NCI-H1694 treated with DMSO at 0.1 percent for 48 hours (cell line): ENCODE data around the gene LANCL1.

Experiments
- DNase-seq: peaks from one replicate; lab custom pipeline; 2025; lab: John Stamatoyannopoulos, UW

The LANCL1 gene

DNA sequence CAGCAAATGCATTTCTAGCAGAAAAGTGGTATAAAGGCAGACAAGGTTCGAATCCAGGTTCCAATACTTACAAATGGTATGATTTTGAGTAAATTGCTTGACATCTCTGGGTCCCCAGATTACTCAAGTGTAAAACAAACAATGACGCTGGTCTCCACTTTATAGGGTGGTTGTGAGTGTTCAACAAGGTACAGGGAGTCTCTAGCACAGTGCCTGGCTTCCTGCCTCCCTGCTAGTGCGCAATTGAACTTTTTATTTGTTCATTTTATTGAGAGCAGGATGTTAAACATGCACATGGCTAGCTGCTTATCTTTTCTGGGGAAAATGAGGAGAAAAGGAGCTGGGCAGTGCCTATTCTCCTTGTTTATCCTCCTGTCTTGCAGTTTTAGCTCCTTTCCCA lies 86.7 kb downstream of the LANCL1 start:
- no peak for DNase-seq

DNA sequence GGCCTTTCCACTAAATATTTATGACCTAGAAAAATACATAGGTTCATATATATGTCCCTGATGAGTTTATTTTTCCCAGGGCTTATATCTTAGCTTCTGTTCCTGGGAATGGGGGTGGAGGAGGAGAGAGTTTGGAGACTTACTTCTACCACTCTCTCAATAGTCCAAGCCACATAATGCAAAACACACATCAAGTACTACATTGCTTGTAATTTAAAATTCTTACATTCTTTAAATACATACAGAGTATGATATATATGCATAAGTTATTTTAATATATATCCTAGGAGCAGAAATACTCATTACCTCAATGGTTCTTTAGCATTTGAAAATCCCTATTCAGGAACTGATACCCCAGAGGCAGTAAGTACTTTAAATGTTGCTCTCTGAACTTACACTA lies 88.4 kb downstream of the LANCL1 start:
- no peak for DNase-seq

DNA sequence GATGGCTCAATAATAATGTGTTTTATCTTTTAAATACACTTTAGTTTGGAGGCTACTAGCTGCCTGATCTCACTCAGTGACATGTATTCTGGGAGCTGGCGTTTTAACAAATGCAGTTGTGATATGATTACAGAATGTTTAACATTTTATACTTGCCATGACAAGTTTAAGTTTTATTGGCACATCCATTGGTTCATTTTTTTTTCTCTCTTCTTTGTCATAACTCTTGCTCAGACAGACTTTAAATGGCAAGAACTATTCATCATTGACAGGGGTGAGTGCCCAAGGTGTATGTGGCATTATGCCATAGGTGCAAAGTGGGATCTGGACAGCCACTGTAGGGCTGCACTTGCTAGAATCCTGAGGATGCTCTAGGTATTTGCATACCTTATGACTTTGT lies 89.5 kb downstream of the LANCL1 start:
- no peak for DNase-seq
